Hippocampal formation (tissue), 2 donors: ENCODE results near the gene FN1.

Experiments used
- DNase-seq, 2 donors: peaks; one replicate each; lab custom pipeline; 2025; lab: John Stamatoyannopoulos, UW

FN1 gene

DNA sequence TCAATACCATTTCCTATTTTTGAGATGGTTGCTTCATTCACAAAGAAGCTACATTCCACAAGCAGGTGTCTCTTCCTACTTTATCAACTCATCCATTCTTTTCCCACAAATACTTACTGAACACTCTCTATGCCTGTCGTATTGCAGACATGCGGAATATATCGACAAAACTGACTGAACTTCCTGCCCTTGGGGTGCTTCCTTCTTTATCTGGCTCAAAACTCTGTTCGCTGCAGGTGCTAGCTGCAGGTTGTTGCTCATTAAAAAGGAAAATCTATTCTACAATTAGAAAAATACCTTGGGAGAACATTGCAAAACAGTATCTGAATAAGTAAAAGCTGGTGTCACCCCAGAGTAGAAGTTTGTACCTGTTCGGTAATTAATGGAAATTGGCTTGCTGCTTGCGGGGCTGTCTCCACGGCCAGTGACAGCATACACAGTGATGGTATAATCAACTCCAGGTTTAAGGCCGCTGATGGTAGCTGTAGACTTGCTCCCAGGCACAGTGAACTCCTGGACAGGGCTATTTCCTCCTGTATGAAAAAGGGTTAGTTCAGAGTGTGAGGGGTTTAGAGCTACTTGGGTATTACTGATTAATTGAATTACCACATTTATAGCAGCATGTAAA is 52.1 kb downstream of the FN1 start:
- DNase-seq, result no peak

DNA sequence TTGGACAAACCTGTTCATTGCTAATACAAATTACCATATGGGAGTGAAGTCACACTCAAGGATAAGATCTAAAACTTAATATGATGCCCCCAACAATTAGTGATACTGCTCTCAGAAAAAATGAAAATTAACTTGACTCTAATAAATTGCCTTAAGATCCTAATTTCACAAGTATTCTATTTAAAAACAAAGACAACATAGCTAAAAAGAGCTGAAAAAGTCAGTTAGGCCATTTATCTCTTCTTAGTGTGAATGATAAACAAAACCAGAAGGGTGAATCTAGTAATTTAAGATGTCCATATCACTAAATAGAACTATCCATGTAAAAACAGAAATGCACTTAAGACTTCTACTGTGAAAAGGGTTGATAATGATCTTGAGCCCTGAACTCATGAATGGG is 53.4 kb downstream of the FN1 start:
- DNase-seq, result no peak

DNA sequence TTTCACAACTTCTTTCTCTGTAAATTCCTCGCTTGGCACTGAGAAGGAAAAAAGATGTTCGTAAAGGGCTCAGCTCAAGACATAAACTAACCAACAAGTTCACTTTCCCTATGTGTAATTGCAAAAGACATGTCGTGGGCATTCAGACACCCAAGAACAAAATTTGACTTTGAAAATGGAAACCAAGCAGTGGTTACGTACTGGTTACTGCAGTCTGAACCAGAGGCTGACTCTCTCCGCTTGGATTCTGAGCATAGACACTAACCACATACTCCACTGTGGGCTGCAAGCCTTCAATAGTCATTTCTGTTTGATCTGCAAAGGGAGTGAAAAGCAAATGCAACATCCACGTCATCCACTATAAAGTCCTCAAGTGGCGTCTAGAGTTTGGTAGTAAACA is 53.9 kb downstream of the FN1 start:
- no peak for DNase-seq

DNA sequence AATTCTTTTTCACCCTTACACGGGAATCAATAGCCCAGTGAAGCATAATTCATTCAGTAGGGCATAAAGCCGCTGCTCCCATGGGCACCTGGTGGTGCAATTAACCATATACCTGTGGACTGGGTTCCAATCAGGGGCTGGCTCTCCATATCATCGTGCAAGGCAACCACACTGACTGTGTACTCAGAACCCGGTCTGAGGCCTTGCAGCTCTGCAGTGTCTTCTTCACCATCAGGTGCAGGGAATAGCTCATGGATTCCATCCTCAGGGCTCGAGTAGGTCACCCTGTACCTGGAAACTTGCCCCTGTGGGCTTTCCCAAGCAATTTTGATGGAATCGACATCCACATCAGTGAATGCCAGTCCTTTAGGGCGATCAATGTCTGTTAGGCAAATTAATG is 55.2 kb downstream of the FN1 start:
- no peak for DNase-seq

DNA sequence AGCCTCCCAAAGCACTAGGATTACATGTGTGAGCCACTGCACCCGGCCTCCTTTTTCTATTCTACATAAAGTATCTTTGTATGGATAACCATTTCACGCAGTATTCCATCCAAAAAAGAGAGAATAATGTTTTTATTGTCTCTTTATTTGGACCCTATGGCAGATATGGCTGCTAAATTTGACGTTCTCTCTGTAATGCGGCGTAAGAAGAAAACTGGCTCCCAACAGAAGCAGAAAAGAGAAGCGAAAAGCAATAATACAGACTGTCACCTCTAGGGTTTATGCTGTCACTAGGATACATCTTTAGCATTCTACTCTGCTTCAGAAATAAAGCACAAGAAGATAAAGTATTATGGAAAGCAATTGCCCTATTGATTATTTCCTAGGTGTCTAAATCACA is 55.9 kb downstream of the FN1 start:
- DNase-seq, result no peak

DNA sequence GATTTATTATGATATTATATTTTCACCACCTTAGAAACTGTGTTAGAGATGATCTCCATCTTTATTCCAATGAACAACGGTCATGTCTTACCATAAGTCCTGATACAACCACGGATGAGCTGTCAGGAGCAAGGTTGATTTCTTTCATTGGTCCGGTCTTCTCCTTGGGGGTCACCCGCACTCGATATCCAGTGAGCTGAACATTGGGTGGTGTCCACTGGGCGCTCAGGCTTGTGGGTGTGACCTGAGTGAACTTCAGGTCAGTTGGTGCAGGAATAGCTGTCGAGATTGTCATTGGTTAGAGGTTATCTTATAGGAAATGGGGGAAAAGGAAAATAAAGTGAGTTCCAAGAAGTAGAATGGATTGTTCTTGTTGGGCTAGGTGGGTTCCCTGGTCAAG is 56.8 kb downstream of the FN1 start:
- DNase-seq, result no peak

DNA sequence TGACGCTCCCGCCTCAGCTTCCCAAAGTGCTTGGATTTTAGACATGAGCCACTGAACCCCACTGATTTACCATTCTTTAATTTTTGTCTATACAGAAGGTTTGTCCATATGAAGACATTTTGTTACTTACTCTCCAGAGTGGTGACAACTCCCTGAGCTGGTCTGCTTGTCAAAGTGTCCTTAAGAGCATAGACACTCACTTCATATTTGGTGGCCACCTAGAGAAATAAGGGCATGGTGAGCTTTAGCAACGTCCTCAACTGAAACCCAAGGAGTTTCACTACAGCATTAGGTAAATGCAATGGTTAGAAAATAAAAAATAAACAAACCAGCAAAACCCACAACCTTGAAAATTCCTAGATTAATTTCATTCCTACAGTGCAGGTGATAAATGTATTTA is 57.8 kb downstream of the FN1 start:
- DNase-seq, result no peak

DNA sequence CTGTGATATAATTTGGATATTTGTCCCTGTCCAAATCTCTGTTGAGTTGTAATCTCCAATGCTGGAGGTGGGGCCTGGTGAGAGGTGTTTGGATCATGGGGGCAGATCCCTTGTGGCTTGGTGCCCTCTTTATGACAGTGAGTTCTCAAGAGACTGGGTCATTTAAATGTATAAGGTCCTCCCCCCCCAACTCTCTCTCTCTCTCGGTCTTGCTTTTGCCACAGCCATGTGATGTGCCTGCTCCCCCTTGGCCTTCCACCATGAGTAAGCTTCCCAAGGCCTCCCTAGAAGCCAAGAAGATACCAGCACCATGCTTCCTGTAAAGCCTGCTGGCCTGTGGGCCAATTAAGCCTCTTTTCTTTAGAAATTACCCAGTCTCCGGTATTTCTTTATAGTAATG is 58.6 kb downstream of the FN1 start:
- DNase-seq, result no peak

DNA sequence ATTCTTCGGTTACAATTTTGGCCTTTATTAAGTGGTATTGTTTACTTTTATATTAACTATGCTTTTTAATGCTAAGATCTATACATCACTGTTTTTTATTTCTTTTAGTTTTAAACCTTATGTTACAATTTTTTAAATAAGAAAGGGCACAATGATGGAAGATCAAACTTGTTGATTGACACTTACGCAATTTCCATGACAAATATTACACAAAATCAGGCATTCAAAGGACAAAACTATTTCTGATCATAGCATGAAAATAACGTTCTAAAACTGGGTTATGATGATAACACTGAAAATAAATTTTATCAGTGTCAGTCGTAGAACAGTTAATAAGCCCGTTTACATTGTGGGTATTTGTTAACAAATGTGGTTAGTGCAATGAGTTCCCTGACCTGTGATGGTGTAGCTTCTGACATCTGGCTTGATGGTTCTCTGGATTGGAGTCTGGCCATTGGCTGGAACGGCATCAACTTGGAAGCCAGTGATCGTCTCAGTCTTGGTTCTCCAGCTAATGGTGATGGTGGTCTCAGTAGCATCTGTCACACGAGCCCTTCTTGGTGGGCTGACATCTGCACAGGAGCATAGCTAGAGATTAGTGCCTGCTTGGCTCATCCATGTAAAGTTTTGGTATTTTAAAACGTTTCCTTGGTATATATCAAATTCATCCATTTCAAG is 59.6 kb downstream of the FN1 start:
- no peak for DNase-seq

DNA sequence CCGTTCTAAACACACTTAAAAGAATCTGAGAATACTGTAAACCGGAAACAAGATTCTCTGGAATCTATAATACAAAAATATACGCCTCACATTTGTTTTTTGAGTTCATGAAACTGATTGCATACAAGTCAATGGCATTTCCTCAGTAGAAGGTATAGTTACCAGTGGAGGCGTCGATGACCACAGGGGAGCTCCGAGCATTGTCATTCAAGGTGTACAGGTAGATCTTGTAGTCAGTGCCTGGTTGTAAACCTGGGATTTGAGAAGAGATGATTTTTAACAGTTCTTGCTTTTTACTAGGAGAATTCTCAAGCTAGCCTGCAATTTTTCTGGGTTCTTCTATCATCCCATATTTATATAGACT is 60.4 kb downstream of the FN1 start:
- no peak for DNase-seq

DNA sequence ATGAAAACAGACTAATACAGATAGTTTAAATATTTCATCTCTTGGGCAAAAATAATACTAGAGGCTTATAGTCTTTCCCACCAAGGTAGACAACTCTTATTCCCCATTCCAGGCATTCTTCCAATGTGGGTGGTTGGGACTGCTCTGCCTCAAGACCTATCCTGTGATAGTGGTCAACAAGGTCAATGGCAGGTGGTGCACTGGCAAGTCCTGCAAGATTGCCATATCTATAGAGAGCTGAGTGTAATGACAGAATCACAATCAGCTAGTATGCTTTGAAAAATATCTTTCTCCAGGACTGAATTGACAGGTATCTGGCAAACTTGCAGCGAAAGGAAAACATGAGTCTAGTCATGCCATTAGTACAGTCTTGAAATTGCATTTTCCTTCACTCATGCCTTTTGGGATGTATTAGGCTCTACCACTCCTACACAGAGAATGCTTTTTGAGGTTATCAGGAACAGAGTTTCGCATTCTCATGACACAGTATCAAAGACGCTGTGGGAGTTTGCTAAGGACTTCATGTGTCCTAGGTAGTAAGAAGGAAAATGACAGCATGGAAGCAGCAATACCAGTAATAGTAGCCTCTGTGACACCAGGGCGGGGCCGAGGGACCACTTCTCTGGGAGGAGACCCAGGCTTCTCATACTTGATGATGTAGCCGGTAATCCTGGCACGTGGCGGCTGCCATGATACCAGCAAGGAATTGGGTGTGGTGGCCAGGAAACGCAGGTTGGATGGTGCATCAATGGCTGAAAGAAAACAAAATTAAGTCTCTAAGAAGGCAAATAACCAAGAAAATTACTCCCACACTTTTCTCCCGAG is 61.0 kb downstream of the FN1 start:
- no peak for DNase-seq

DNA sequence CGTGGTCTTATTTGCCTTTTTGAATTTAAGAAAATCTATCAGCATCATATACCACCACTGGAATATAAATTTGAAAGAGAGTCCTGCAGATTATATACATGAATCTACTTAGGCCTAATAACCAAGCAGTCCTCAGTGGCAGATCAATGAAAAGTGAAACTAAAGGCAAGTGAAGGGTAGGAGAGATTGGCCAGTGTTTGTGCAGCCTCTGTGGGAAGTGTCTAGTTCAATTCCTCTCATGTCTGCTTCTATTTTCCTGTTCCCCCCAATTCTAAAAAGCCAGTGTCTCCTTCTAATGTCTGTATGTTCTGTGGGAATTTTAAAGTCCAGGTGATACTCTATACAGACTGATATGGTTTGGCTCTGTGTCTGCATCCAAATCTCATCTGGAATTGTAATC is 61.9 kb downstream of the FN1 start:
- DNase-seq, result no peak

DNA sequence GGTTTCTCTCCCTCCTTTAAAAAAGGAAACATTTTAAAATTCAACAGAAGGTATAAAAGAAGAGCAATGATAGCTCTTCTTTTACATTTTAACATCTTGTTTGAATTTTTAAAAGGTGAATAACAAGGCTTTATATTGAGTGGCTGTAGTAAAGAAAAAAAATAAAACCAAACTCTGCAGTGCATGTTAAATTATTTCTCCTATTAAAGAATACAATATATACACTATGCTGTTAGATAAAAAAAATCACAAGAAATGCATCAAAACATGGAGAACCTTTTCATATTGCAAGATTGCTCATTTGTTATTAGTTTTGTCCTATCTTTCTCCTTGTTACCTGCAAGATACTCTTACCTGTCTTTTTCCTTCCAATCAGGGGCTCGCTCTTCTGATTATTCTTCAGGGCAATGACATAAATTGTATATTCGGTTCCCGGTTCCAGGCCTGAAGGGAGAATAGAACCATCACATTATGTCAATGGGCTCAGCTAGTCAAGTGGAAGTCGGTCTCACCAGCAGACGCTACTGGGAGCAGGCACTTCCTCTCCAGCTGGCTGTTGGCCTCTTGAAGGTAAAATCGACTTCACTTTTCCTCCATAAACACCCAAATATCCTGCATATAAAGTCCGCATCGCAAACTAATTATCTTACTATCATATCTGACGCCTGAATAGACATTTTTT is 62.8 kb downstream of the FN1 start:
- DNase-seq, result no peak

DNA sequence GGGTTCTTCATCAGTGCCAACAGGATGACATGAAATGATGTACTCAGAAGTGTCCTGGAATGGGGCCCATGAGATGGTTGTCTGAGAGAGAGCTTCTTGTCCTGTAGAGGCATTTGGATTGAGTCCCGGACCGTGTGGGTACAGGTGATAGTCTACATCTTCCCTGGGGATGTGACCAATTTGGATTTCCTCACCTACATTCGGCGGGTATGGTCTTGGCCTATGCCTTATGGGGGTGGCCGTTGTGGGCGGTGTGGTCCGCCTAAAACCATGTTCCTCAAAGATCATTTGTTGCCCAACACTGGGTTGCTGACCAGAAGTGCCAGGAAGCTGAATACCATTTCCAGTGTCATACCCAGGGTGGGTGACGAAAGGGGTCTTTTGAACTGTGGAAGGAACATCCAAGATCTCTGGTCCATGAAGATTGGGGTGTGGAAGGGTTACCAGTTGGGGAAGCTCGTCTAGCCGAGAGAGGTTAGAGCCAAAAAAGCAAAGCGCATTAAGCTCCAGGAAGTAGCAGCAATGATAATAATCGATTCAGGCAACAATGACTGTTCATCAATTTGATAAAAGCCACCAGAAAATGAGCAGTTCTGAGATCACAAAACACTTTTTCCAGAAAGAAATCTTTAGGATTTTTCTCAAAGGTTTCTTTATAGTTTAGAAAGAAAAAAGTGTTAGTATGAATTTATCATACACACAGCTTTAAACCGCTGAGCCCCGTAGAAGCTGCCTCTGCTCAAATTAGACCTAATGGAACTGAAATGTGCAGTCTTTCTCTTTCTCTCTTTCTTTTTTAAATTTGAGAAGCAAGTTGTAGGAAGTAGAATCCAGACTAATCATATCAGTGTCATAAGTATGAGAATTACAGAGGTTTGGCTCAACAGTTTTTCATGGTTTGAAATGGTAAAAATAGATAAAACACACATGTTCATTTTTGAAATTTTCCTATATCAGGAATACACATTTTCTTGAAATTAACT is 63.7 kb downstream of the FN1 start:
- no peak for DNase-seq

DNA sequence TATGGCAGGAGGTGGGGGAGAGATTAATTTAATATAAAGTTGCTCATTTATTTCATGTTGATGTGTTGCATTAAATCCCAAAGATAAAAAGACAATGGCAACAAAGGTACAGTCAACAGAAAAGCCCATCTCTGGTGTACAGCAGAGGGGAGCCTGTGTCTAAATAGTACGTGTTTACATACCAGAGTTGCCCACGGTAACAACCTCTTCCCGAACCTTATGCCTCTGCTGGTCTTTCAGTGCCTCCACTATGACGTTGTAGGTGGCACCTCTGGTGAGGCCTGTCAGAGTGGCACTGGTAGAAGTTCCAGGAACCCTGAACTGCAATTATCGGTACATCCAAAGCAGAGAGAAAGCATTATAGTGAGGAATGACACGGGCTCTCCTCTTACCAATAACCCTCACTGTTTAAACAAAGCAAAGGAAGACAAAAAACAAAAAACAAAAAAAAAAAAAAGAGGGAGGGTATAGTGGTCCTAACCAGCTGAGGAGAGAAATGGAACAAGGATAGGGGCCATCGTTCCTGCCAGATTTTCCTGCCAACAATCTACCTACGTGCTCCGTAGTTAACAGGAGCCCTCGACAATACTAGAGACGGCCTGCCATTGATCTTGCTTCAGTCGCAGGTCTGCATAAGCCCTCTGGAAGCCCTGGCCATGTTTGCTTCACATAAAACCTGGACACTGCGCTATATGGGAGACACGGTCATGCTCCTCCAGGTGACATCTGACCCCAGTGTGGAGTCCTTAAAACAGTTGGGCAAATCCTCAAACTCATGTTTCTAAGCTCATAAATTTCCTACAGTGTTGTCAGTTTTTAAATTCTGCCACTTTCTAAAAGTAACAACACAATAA is 65.5 kb downstream of the FN1 start:
- no peak for DNase-seq

DNA sequence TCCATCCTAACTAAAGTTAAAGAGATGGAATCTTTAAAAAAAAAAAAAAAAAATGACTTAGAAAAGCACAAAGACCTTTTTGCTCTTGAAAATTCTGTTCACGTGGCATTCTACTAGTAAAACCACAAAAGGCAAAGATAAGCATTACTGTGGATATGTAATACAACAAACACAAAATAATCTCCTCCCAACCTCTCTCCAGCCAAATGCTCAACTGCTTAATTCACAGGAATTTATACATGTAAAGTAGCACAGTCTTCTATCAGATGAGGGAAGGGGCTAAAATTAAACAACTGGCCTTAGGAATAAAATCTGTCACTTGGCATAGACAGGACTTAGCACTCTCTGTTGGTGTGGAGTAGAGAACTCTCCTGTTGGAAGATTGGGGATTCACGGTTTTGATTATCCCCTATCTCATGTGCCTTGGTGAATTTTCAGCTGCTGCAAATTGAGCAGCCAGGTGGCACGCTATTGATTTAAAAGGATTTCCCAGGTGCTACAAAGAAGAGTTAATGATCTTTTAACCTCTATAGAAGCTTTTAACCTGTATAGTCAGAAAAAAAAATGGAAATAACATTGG is 66.6 kb downstream of the FN1 start:
- DNase-seq, result no peak

DNA sequence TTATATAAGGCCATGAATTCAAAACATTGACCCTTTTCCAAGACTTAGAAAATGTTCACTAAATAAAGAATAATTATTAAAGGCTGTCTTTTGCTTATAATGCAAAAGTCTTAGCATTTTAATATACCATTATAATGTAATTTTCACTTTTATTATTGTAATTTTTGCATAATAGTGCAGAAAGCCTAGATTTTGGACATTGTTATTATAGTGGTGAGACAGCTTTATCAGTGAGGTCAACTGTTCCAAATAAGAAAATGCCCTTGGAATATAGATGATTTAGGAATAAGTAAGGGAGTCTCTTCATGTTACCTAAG is 67.4 kb downstream of the FN1 start:
- no peak for DNase-seq

DNA sequence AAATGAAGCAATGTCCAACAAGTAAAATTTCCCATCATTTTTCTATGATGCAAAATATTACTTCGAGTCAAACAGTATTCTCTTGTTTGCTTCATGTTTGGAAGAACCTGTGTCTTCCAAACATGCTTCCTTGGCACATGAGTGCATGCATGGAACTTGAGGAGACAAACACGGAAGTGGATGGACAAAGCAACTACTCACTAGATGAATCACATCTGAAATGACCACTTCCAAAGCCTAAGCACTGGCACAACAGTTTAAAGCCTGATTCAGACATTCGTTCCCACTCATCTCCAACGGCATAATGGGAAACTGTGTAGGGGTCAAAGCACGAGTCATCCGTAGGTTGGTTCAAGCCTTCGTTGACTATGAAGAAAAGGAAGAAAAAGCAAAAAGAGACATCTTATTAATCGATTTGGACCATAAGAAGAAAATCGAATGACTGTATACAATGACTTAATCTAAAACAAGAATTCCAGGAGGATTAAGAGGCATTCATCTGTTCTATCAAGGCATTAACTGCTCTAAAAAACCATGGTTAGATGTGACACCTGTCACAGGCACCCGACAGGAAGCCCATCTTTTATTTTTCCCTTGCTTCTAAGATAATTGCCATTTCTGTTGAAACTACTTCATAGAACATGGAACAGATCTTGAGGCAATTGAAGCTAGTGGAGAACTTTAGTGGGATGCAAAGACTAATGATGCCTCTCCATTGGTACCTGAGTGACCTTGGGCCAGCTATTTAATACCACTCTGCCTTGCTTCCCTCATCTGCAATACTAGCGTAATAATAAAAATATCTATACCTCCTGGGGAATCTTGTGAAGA is 68.0 kb downstream of the FN1 start:
- no peak for DNase-seq

DNA sequence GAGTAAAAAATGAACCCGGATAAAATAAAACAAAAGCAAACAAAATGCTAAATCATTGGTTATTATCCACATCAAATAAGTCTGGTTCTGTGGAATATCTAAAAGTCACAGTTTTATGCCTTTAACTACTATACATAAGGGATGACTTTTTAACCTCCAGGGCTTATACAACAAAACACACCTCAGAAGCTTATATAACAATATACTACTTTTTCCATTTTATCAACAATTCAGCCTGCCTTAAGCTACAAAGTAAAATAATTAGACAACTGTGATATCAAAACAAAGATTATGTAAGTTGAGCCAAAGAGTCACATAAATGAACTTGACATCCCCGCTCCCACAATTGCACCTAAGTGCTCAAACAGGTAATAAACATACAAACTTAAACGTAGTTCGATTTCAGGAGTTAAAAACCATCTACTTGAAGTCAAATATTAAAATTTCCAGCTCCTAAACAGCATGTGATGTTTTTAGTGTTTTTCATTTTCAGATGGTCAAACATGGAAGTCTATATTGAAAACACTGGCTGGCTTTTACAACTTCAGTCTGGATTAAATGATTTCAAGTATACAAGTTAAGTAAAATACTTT is 69.3 kb downstream of the FN1 start:
- DNase-seq, result no peak
